ENCODE measurements around the gene NUMBL.

DNA sequence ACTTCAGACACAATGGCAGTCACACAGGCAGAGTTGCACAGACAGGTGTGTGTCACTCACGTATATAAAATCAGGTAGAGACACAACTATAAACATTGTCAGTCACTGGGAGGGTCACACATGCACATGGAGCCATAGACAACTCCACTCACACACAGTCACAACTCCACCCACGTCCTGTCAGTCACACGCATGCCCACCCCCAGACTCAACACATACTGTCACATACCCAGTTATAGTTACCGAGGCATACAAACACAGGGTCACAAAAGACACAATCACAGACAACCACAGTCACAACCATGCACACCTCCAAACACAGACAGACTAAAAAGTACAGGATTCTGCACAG is 1.5 kb downstream of the NUMBL start:
- TF ChIP-seq, protein P1, sequence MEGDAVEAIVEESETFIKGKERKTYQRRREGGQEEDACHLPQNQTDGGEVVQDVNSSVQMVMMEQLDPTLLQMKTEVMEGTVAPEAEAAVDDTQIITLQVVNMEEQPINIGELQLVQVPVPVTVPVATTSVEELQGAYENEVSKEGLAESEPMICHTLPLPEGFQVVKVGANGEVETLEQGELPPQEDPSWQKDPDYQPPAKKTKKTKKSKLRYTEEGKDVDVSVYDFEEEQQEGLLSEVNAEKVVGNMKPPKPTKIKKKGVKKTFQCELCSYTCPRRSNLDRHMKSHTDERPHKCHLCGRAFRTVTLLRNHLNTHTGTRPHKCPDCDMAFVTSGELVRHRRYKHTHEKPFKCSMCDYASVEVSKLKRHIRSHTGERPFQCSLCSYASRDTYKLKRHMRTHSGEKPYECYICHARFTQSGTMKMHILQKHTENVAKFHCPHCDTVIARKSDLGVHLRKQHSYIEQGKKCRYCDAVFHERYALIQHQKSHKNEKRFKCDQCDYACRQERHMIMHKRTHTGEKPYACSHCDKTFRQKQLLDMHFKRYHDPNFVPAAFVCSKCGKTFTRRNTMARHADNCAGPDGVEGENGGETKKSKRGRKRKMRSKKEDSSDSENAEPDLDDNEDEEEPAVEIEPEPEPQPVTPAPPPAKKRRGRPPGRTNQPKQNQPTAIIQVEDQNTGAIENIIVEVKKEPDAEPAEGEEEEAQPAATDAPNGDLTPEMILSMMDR (IDR thresholded peaks at IDR 0.05) = no peak
- TF ChIP-seq POLR2A (IDR thresholded peaks at IDR 0.05) = no peak
